ENCODE measurements around the gene PRKCH. TPM values are rescaled to one million over a fixed set of nuclear protein-coding genes. Genes with fewer than 3 reads are reported as not detected.

Gene PRKCH
- total RNA-seq, 3 donors from 2014 or later = 12.3 to 15.4 (median 14.8) TPM

- Histone ChIP-seq H3K9me3 (no peaks in the 10 kb centered on the region), H3K4me1 (ENCODE audit: low read depth) (peaks cover 46% of the 10 kb centered on the region), H3K36me3 (ENCODE audit: low read depth) (no peaks in the 10 kb centered on the region), H3K4me3 (no peak overlapping the region)
- intact Hi-C loops (cut with DNase I, micrococcal nuclease) = no loop called here
- no peak for TF ChIP-seq CTCF (IDR thresholded peaks at IDR 0.05)
- DNase-seq (no peak), ATAC-seq (peak; percentile 59)
Observed at GRCh38 chr14:61533513-61534255, 212.3 kb downstream of the PRKCH start.

- H3K4me3 ChIP-seq = no peak overlapping the region
- DNase-seq = no peak
- no peak for ATAC-seq
- H3K36me3 ChIP-seq (ENCODE audit: low read depth) = no peaks in the 10 kb centered on the region
- intact Hi-C loops (cut with DNase I, micrococcal nuclease) = no loop called here
- H3K9me3 ChIP-seq = no peaks in the 10 kb centered on the region
- TF ChIP-seq CTCF (IDR thresholded peaks at IDR 0.05) = no peak
- peaks cover 46% of the 10 kb centered on the region for H3K4me1 ChIP-seq (ENCODE audit: low read depth)
Observed at GRCh38 chr14:61535032-61535431, 213.7 kb downstream of the PRKCH start.

- intact Hi-C loops (cut with DNase I, micrococcal nuclease) = no loop called here
- Histone ChIP-seq H3K9me3 (no peaks in the 10 kb centered on the region), H3K36me3 (ENCODE audit: low read depth) (no peaks in the 10 kb centered on the region), H3K4me1 (ENCODE audit: low read depth) (peaks cover 46% of the 10 kb centered on the region), H3K4me3 (no peak overlapping the region)
- ATAC-seq = no peak
- TF ChIP-seq CTCF (IDR thresholded peaks at IDR 0.05) = no peak
- DNase-seq = no peak
Observed at GRCh38 chr14:61535458-61535857, 214.1 kb downstream of the PRKCH start.

- no peaks in the 10 kb centered on the region for H3K36me3 ChIP-seq (ENCODE audit: low read depth)
Observed at GRCh38 chr14:61536661-61537562, 215.5 kb downstream of the PRKCH start.

More at GRCh38 chr14:61536661-61537562, 215.5 kb downstream of the PRKCH start:
- Histone ChIP-seq H3K9me3 (no peaks in the 10 kb centered on the region), H3K4me3 (no peak overlapping the region), H3K4me1 (ENCODE audit: low read depth) (peaks cover 38% of the 10 kb centered on the region)
- TF ChIP-seq CTCF (IDR thresholded peaks at IDR 0.05) = no peak
- DNase-seq (no peak), ATAC-seq (no peak)
- intact Hi-C loops (cut with DNase I, micrococcal nuclease) = no loop called here
